NT2/D1 (cell line): ENCODE data around the gene MATCAP1.

ENCODE experiments used
- DNase-seq: peaks from one replicate; pipeline ENCODE4 v3.0.0-alpha.2; 2011; ENCODE audit warnings: low read depth, low spot score
- H3K27me3 ChIP-seq: 2 replicates; pipeline ENCODE4 v1.6.0; 2011; ENCODE audit warnings: mild to moderate bottlenecking; ENCODE audit not compliant: insufficient read length, insufficient read depth
- H3K36me3 ChIP-seq: 2 replicates; pipeline ENCODE4 v1.6.1; 2011; ENCODE audit warnings: mild to moderate bottlenecking, low read length, mixed read lengths; ENCODE audit not compliant: insufficient read depth, insufficient read length
- H3K4me1 ChIP-seq: 2 replicates; pipeline ENCODE4 v1.5.1; 2011; ENCODE audit not compliant: insufficient read depth, insufficient read length
- H3K4me3 ChIP-seq: 2 replicates; pipeline ENCODE4 v1.5.1; 2011; ENCODE audit warnings: low read depth; ENCODE audit not compliant: insufficient read length
- H3K9ac ChIP-seq: 2 replicates; pipeline ENCODE4 v1.6.0; 2011; ENCODE audit warnings: low read depth; ENCODE audit not compliant: insufficient read length
- H3K9me3 ChIP-seq: 2 replicates; pipeline ENCODE4 v1.5.1; 2011; ENCODE audit warnings: mild to moderate bottlenecking, low read length; ENCODE audit not compliant: insufficient read depth
- SUZ12 ChIP-seq: IDR thresholded peaks from 2 replicates; pipeline ENCODE4 v1.6.1; 2011; ENCODE audit not compliant: insufficient read length, insufficient read depth; ENCODE audit errors: extremely low read depth
- YY1 ChIP-seq: IDR thresholded peaks from 2 replicates; pipeline ENCODE4 v1.6.1; 2011; ENCODE audit not compliant: insufficient read length, insufficient read depth
- ZNF274 ChIP-seq: IDR thresholded peaks from 2 replicates; pipeline ENCODE4 v1.6.1; 2011; ENCODE audit warnings: mild to moderate bottlenecking, low read depth, low read length

The MATCAP1 gene

DNA sequence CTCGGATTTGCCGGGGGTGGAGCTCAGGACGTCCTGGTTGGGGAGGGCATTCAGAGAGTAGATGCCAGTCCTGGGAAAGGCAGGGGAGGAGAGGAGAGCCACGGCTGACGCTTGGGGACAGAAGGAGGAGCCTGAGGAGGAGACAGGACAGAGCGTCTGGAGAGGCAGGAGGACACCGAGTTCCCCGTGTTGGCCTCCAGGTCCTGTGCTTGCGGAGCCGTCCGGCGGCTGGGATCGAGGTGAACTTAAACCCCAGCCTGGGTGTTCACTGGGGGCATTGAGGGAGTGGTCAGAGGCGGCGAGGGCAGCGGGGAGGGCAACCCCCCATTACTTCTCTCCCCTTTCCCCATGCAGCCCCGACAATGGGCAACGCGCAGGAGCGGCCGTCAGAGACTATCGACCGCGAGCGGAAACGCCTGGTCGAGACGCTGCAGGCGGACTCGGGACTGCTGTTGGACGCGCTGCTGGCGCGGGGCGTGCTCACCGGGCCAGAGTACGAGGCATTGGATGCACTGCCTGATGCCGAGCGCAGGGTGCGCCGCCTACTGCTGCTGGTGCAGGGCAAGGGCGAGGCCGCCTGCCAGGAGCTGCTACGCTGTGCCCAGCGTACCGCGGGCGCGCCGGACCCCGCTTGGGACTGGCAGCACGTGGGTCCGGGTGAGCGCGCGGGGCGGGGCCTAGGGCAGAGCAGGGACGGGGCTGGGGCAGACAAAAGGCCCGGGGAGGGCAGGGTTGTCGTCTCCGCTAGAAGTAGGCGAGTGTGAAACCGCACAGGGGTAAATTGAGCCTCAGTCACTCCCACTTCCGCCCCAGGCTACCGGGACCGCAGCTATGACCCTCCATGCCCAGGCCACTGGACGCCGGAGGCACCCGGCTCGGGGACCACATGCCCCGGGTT lies 9.7 kb downstream of the MATCAP1 start:
- Histone ChIP-seq H3K36me3 (peaks cover 21% of the 10 kb centered on the region), H3K4me1 (peaks cover 28% of the 10 kb centered on the region), H3K4me3 (peak overlapping the region; percentile 34), H3K9me3 (no peaks in the 10 kb centered on the region), H3K9ac (peak overlapping the region; percentile 66), H3K27me3 (peaks cover 80% of the 10 kb centered on the region)
- no peak for TF ChIP-seq ZNF274
- no peak for TF ChIP-seq SUZ12
- TF ChIP-seq YY1: no peak
- DNase-seq: no peak

GRCh38 chr16:67173323-67173722 lies 10.4 kb downstream of the MATCAP1 start:
- Histone ChIP-seq H3K36me3 (peaks cover 21% of the 10 kb centered on the region), H3K9me3 (no peaks in the 10 kb centered on the region), H3K9ac (peak overlapping the region; percentile 66), H3K4me3 (peak overlapping the region; percentile 34), H3K27me3 (peaks cover 80% of the 10 kb centered on the region), H3K4me1 (peaks cover 24% of the 10 kb centered on the region)
- no peak for TF ChIP-seq ZNF274
- no peak for TF ChIP-seq YY1
- no peak for TF ChIP-seq SUZ12
- no peak for DNase-seq

DNA sequence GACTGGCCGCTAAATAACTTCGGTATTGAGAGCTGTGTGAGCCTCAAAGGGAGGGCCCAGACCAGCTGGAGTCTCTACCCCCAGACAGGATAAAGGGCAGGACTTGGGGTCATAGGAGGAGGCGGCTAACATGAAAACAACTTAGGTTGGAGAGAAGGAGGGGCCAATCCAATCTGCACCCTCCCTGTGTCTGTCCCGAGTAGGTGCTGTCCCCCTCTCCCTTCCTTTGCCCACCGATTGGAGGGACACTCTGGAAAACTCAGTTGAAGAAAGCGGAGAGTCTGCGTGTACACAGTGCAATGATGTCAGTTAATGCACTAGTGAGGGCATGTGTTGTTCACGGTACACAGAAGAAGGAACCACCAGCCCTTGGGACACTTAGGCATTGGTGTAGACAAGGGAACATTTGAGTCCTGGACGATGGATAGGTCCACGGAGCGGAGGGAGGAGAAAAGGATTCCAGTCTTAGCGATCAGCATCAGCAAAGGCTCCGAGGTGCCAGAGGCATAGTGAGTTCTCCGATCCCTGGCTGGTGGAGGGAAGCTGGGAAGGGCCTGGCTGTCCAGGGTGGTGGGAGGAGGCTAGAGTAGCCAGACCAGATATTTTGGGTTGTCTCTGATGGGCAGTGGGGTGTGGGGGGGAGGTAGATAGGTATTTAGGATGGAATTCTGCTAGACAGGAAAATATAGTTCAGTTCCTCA lies 12.7 kb downstream of the MATCAP1 start:
- Histone ChIP-seq H3K9ac (peak overlapping the region; percentile 77), H3K27me3 (peaks cover 81% of the 10 kb centered on the region)

GRCh38 chr16:67170168-67170948 lies 13.4 kb downstream of the MATCAP1 start, which contains the start of gene NOL3:
Gene NOL3 (plus strand): TSS chr16:67170538.
- peak within 1 kb of the TSS; percentile 75 for H3K4me3 ChIP-seq
- H3K27me3 ChIP-seq: peaks cover 81% of the 10 kb centered on the region
- peaks cover 3% of the 10 kb centered on the region for H3K36me3 ChIP-seq
- H3K4me1 ChIP-seq: peaks cover 13% of the 10 kb centered on the region
- DNase-seq: no peak
- no peak for TF ChIP-seq SUZ12
- no peak for TF ChIP-seq YY1
- TF ChIP-seq ZNF274: no peak
- H3K9ac ChIP-seq: peak within 1 kb of the TSS; percentile 79
- H3K9me3 ChIP-seq: no peaks in the 10 kb centered on the region

More for the DNA sequence above, 12.7 kb downstream of the MATCAP1 start:
- DNase-seq: no peak
- Histone ChIP-seq H3K4me3 (peak overlapping the region; percentile 75), H3K9me3 (no peaks in the 10 kb centered on the region), H3K36me3 (peaks cover 7% of the 10 kb centered on the region), H3K4me1 (peaks cover 13% of the 10 kb centered on the region)
- no peak for TF ChIP-seq SUZ12
- no peak for TF ChIP-seq ZNF274
- TF ChIP-seq YY1: no peak

DNA sequence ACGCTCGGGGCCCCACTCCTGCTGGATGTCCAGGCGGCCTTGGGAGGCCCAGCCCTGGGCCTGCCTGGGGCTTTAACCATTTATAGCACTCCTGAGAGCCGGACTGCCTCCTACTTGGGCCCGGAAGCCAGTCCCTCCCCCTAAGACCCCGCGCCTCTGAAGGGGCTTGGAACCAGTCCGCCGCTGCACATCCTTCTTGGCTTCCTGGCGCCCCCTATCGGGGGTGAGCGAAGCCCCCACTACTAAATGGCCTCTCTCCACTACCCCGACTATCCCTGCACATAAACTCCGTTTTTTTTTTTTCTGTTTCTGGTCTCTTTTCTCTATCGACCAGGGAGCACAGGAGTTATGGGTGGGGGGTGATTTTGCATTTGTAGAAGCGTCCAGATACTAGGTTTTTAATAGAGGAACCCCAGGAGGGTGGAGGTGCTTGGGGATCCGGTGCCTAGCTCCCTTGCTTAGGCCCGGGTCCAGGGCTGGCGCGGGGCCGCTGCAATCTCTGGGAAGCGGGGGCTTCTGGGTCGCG lies 14.1 kb downstream of the MATCAP1 start:
- TF ChIP-seq SUZ12 (no peak), ZNF274 (no peak), YY1 (no peak)
- Histone ChIP-seq H3K27me3 (peaks cover 81% of the 10 kb centered on the region), H3K4me3 (peak overlapping the region; percentile 75), H3K36me3 (no peaks in the 10 kb centered on the region), H3K9ac (peak overlapping the region; percentile 79), H3K9me3 (no peaks in the 10 kb centered on the region), H3K4me1 (peaks cover 11% of the 10 kb centered on the region)
- no peak for DNase-seq

DNA sequence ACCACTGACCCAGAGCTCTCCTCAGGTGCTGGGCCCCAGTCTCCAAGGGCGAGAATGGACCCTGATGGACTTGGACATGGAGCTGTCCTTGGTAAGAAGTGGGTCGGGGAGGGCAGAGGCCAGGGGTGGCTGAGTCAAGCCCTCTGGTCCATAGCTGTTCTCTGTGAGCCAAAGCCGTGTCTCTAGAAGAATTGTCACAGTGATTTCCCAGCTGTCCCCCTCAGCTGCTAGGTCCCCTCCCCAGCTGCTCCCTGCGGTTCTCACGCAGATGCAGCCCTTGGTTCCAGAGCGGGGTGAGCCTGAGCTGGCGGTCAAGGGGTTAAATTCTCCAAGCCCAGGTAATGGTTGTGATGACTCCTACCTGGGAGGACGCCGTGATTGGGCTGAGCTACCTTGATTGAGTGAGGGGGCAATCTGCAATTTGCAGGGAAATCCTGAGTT lies 14.7 kb downstream of the MATCAP1 start:
- DNase-seq: no peak
- peaks cover 8% of the 10 kb centered on the region for H3K4me1 ChIP-seq
- H3K27me3 ChIP-seq: peaks cover 81% of the 10 kb centered on the region
- H3K9ac ChIP-seq: peak overlapping the region; percentile 57
- H3K4me3 ChIP-seq: no peak overlapping the region
- no peaks in the 10 kb centered on the region for H3K36me3 ChIP-seq
- TF ChIP-seq ZNF274 (no peak), SUZ12 (no peak), YY1 (no peak)
- H3K9me3 ChIP-seq: no peaks in the 10 kb centered on the region

GRCh38 chr16:67167588-67167987 lies 16.2 kb downstream of the MATCAP1 start:
- H3K27me3 ChIP-seq: peaks cover 82% of the 10 kb centered on the region
- no peaks in the 10 kb centered on the region for H3K9me3 ChIP-seq
- no peak for TF ChIP-seq ZNF274
- no peak for TF ChIP-seq SUZ12
- no peak for TF ChIP-seq YY1
- H3K9ac ChIP-seq: no peak overlapping the region
- no peaks in the 10 kb centered on the region for H3K36me3 ChIP-seq
- no peak overlapping the region for H3K4me3 ChIP-seq
- peaks cover 12% of the 10 kb centered on the region for H3K4me1 ChIP-seq
- DNase-seq: no peak
